Activated CD8-positive, alpha-beta memory T cell treated with anti-CD3 and anti-CD28 coated beads, Interleukin-2, amount 50 U/mL, for 48 hours (primary cell): ENCODE results near the gene TRIM45.

Source experiments
- DNase-seq: peaks from one replicate; pipeline ENCODE4 v3.0.0-alpha.2; 2020

TRIM45 gene

GRCh38 chr1:117098287-117098890 is 23.2 kb downstream of the TRIM45 start:
- no peak for DNase-seq

- no peak for DNase-seq
Observed at GRCh38 chr1:117097443-117097842, 24.1 kb downstream of the TRIM45 start.

GRCh38 chr1:117096951-117097408 is 24.6 kb downstream of the TRIM45 start:
- no peak for DNase-seq

GRCh38 chr1:117094841-117095604 is 26.5 kb downstream of the TRIM45 start:
- DNase-seq: no peak

GRCh38 chr1:117093870-117094621 is 27.5 kb downstream of the TRIM45 start:
- no peak for DNase-seq

- no peak for DNase-seq
Observed at GRCh38 chr1:117093091-117093534, 28.4 kb downstream of the TRIM45 start.

GRCh38 chr1:117092594-117092993 is 29.0 kb downstream of the TRIM45 start:
- no peak for DNase-seq

GRCh38 chr1:117089996-117090395 is 31.6 kb downstream of the TRIM45 start:
- no peak for DNase-seq

- no peak for DNase-seq
Observed at GRCh38 chr1:117087686-117088085, 33.9 kb downstream of the TRIM45 start.

GRCh38 chr1:117084231-117084630 is 37.3 kb downstream of the TRIM45 start:
- DNase-seq: no peak

GRCh38 chr1:117079737-117080136 is 41.8 kb downstream of the TRIM45 start:
- no peak for DNase-seq

GRCh38 chr1:117077267-117077666 is 44.3 kb downstream of the TRIM45 start:
- no peak for DNase-seq

GRCh38 chr1:117076648-117077047 is 44.9 kb downstream of the TRIM45 start:
- DNase-seq: no peak

- no peak for DNase-seq
Observed at GRCh38 chr1:117070124-117070523, 51.4 kb downstream of the TRIM45 start.

- no peak for DNase-seq
Observed at GRCh38 chr1:117069220-117069844, 52.2 kb downstream of the TRIM45 start.

GRCh38 chr1:117068580-117068979 is 53.0 kb downstream of the TRIM45 start:
- DNase-seq: no peak

- DNase-seq: no peak
Observed at GRCh38 chr1:117067533-117068370, 53.8 kb downstream of the TRIM45 start.

- DNase-seq: no peak
Observed at GRCh38 chr1:117066367-117066766, 55.2 kb downstream of the TRIM45 start.

GRCh38 chr1:117061986-117062415 is 59.5 kb downstream of the TRIM45 start:
- no peak for DNase-seq
